A673 (cell line): ENCODE results near the gene ZFAND4. TPM values are rescaled to one million over a fixed set of nuclear protein-coding genes. Genes with fewer than 3 reads are reported as not detected.

Source experiments
- BruUV-seq: library from RNA; stranded (reverse); fragments of 400-500 nt; replicated peaks from 2 replicates; lab custom pipeline; 2021; lab: Mats Ljungman, UMichigan
- CTCF ChIA-PET: fragments of 300-600 bp; sonication (Branson Sonifier 250); formaldehyde crosslinking; loops from one replicate; lab custom pipeline; 2022; ENCODE audit warnings: antibody characterized with exemption; lab: Charles Lee
- POLR2A ChIA-PET: fragments of 300-600 bp; sonication (Branson Sonifier 250); formaldehyde crosslinking; loops from one replicate; lab custom pipeline; 2022; ENCODE audit warnings: antibody characterized with exemption; ENCODE audit not compliant: low non-redundant PET; lab: Charles Lee
- DNase-seq: peaks from one replicate; pipeline ENCODE4 v3.0.0-alpha.2; 2015; ENCODE audit warnings: low spot score
- H3K27ac ChIP-seq: fragments of 200-600 bp; sonication (generic); 2 replicates; pipeline ENCODE4 v1.5.1; 2016; ENCODE audit warnings: mixed run types, low read depth, mild to moderate bottlenecking, mixed read lengths, antibody characterized with exemption, low read length; ENCODE audit not compliant: poor library complexity, severe bottlenecking
- H3K27me3 ChIP-seq: fragments of 200-600 bp; sonication (generic); replicated peaks from 2 replicates; pipeline ENCODE4 v1.6.1; 2017; ENCODE audit warnings: mixed run types, low read depth, mild to moderate bottlenecking, mixed read lengths, antibody characterized with exemption, low read length; ENCODE audit not compliant: insufficient read depth, poor library complexity
- H3K36me3 ChIP-seq: fragments of 200-600 bp; sonication (generic); 2 replicates; pipeline ENCODE4 v1.6.1; 2016; ENCODE audit warnings: mixed run types, mild to moderate bottlenecking, mixed read lengths, antibody characterized with exemption, low read length; ENCODE audit not compliant: insufficient read depth, poor library complexity, severe bottlenecking
- H3K4me1 ChIP-seq: fragments of 200-600 bp; sonication (generic); 2 replicates; pipeline ENCODE4 v1.6.1; 2017; ENCODE audit warnings: mixed run types, mild to moderate bottlenecking, mixed read lengths, antibody characterized with exemption, low read length; ENCODE audit not compliant: insufficient read depth, poor library complexity, severe bottlenecking
- H3K4me3 ChIP-seq: fragments of 200-600 bp; sonication (generic); 2 replicates; pipeline ENCODE4 v1.5.1; 2016; ENCODE audit warnings: low read depth, mixed run types, mild to moderate bottlenecking, mixed read lengths, low read length; ENCODE audit not compliant: poor library complexity, severe bottlenecking
- H3K9me3 ChIP-seq: fragments of 200-600 bp; sonication (generic); 2 replicates; pipeline ENCODE4 v1.6.1; 2016; ENCODE audit warnings: mixed run types, low read depth, mild to moderate bottlenecking, mixed read lengths, antibody characterized with exemption, low read length; ENCODE audit not compliant: poor library complexity, severe bottlenecking
- EZH2 ChIP-seq: fragments of 200-600 bp; sonication (generic); IDR thresholded peaks from 2 replicates; pipeline ENCODE4 v1.6.1; 2017; ENCODE audit warnings: borderline replicate concordance, low read depth, mild to moderate bottlenecking, mixed read lengths, antibody characterized with exemption, low read length; ENCODE audit not compliant: poor library complexity, severe bottlenecking
- intact Hi-C: fragments of 100-400 bp; cut with micrococcal nuclease; formaldehyde crosslinking; loops from one replicate; pipeline ENCODE4 v1.10.0; 2022; ENCODE audit not compliant: unreplicated experiment
- total RNA-seq: library from RNA; stranded (reverse); gene quantifications from 2 replicates; pipeline ENCODE4 v1.2.3, GENCODE V29; 2021
- TF ChIP-seq, protein P1 (sequence below): fragments of 300-800, 200-600 bp; sonication (generic); conservative IDR thresholded peaks from 2 replicates; pipeline ENCODE4 v1.5.1; 2017; ENCODE audit warnings: low read depth, mild to moderate bottlenecking, antibody characterized with exemption, low read length, moderate library complexity, mixed read lengths

ZFAND4 gene
- total RNA-seq, 1 experiment from 2014 or later = 9.2 TPM

- DNase-seq = no peak
- ChIA-PET CTCF (no interaction called here), POLR2A (no interaction called here)
- intact Hi-C loops = no loop called here
- Histone ChIP-seq H3K27ac (no peak overlapping the region), H3K27me3 (peaks cover 23% of the 10 kb centered on the region), H3K9me3 (no peaks in the 10 kb centered on the region), H3K4me1 (no peaks in the 10 kb centered on the region), H3K4me3 (no peak overlapping the region), H3K36me3 (no peaks in the 10 kb centered on the region)
- no peak for TF ChIP-seq EZH2
- TF ChIP-seq, protein P1, sequence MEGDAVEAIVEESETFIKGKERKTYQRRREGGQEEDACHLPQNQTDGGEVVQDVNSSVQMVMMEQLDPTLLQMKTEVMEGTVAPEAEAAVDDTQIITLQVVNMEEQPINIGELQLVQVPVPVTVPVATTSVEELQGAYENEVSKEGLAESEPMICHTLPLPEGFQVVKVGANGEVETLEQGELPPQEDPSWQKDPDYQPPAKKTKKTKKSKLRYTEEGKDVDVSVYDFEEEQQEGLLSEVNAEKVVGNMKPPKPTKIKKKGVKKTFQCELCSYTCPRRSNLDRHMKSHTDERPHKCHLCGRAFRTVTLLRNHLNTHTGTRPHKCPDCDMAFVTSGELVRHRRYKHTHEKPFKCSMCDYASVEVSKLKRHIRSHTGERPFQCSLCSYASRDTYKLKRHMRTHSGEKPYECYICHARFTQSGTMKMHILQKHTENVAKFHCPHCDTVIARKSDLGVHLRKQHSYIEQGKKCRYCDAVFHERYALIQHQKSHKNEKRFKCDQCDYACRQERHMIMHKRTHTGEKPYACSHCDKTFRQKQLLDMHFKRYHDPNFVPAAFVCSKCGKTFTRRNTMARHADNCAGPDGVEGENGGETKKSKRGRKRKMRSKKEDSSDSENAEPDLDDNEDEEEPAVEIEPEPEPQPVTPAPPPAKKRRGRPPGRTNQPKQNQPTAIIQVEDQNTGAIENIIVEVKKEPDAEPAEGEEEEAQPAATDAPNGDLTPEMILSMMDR = no peak
- no TSS peak for BruUV-seq
Observed at GRCh38 chr10:45599021-45599603, 73.5 kb downstream of the ZFAND4 start.

GRCh38 chr10:45596526-45596925 lies 76.0 kb downstream of the ZFAND4 start:
- Histone ChIP-seq H3K9me3 (no peaks in the 10 kb centered on the region), H3K27ac (no peak overlapping the region), H3K4me3 (no peak overlapping the region), H3K4me1 (peaks cover 4% of the 10 kb centered on the region), H3K36me3 (no peaks in the 10 kb centered on the region), H3K27me3 (peaks cover 18% of the 10 kb centered on the region)
- BruUV-seq = no TSS peak
- DNase-seq = no peak
- intact Hi-C loops = no loop called here
- POLR2A ChIA-PET = no interaction called here
- CTCF ChIA-PET = no interaction called here
- TF ChIP-seq, protein P1 = no peak
- no peak for TF ChIP-seq EZH2

DNA sequence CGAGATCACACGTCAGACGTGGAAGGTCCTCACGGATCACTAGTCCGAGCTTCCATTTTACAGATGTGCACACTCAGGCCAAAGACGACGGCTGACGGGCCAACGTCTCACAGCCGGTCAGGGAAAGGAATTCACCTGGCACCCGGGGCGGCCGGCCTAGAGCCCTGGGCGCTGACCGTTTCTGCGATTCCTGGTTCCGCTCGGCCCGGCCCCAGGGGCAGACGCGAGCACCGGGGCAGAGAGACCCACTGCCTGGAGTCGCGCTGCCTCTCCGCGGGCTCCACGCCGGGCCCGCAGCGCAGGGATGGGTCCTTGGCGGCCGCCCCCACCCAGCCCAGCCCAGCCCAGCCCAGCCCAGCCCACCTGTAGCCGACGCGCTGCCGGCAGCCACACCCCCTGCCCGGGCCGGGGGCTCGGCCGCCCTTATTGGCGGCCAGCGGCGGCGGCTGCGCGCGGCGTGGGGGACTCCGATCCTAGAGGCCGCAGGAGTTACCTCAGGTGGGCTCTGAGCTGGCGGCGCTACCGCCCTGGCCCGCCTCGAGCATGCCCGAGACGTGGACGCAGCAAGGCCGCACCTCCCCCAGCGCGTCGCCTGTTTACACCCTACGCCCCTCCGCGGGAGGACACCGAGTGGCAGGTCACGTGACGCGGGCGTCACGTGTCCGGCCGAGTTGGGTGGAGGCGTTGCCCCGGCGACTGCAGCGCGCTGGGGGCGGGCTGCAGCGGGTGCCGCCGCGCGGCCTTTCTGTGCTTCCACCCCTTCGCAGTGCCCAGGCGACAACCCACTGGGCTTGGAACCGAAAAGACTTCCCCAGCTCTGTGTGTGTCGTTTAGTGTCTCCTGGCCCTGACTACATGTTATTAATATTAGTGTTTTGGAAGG lies 78.1 kb downstream of the ZFAND4 start:
- CTCF ChIA-PET = no interaction called here
- BruUV-seq = no TSS peak
- intact Hi-C loops = no loop called here

More for the DNA sequence above, 78.1 kb downstream of the ZFAND4 start:
- peak; percentile 96 for DNase-seq
- Histone ChIP-seq H3K27me3 (peaks cover 4% of the 10 kb centered on the region), H3K27ac (peak overlapping the region; percentile 55), H3K36me3 (no peaks in the 10 kb centered on the region), H3K9me3 (no peaks in the 10 kb centered on the region), H3K4me3 (peak overlapping the region; percentile 80), H3K4me1 (peaks cover 4% of the 10 kb centered on the region)
- TF ChIP-seq, protein P1 = no peak
- no peak for TF ChIP-seq EZH2
- POLR2A ChIA-PET = no interaction called here
